ENCODE data around the gene PARD3B. TPM values are rescaled to one million over a fixed set of nuclear protein-coding genes. Genes with fewer than 3 reads are reported as not detected.

The PARD3B gene
- total RNA-seq, 1 experiment from 2014 or later: 2.0 TPM

DNA sequence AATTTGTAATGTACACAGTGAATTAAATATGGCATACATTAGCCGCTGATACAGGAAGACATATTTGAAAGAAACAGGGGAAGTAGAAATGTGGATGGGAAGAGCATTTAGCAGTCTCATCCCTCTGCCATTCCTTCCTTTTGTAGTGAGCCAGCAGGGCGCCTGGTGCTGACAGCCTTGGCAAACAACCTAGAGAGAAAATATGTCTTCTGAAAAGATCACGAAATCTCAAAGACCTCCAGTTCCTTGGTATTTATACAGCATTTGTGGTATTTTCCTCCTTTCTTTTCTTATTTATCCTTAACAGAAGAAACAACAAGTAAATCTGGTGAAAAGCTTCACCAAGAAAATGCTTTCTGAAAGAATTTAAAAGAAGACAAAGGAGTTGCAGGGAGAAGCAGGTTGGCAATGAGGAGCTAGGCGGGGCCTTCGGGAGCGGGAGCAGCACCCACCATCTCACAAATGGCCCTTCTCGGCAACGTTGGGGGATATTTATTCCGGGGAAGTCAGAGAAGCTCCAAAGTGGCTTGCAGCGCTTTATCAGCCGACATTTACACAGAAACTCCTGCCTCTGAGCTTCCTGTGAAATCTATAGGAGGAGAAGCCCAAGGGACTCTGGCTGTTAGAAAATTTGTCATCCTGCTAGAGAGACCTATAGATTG, 731.0 kb downstream of the PARD3B start:
- ATAC-seq (no peak), DNase-seq (ENCODE audit: low read depth, low spot score) (no peak)
- no peaks in the 10 kb centered on the region for H3K79me2 ChIP-seq (ENCODE audit: insufficient read depth, low read length)
- POLR2A ChIA-PET: no interaction called here
- H2AFZ ChIP-seq (ENCODE audit: low read depth, low read length, poor library complexity, severe bottlenecking): no peak overlapping the region
- TF ChIP-seq ZNF274 (IDR thresholded peaks at IDR 0.05; ENCODE audit: low read depth, low read length): no peak
- TF ChIP-seq SRF (IDR thresholded peaks at IDR 0.05; ENCODE audit: low read depth): no peak
- no peak for TF ChIP-seq CEBPB (IDR thresholded peaks at IDR 0.05; ENCODE audit: low read depth)
- TF ChIP-seq YY1 (IDR thresholded peaks at IDR 0.05; ENCODE audit: extremely low read depth, insufficient replicate concordance, low read depth, low read length): no peak
- TF ChIP-seq, protein P1, sequence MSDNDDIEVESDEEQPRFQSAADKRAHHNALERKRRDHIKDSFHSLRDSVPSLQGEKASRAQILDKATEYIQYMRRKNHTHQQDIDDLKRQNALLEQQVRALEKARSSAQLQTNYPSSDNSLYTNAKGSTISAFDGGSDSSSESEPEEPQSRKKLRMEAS (IDR thresholded peaks at IDR 0.05): no peak
- TF ChIP-seq REST (IDR thresholded peaks at IDR 0.05; ENCODE audit: low read depth): no peak
- intact Hi-C loops (cut with micrococcal nuclease): no loop called here
- H3K9ac ChIP-seq (ENCODE audit: low read length): no peak overlapping the region
- H3K36me3 ChIP-seq (ENCODE audit: control insufficient read depth in 1 of 2, insufficient read depth in 2 of 2, low read length in 2 of 2): no peaks in the 10 kb centered on the region
- H3K9me3 ChIP-seq (ENCODE audit: control insufficient read depth in 1 of 2, insufficient read depth in 1 of 2, low read depth in 1 of 2, low read length in 2 of 2): no peaks in the 10 kb centered on the region
- BruUV-seq (replicated peaks): no TSS peak
- H3K4me2 ChIP-seq (ENCODE audit: low read length): no peak overlapping the region
- H3K27me3 ChIP-seq (ENCODE audit: insufficient read depth, low read length): no peaks in the 10 kb centered on the region; the same call in 1 of the 2 replicates
- no peak overlapping the region for H3K27ac ChIP-seq (ENCODE audit: low read depth, low read length)
- CTCF ChIA-PET: no interaction called here
- no peaks in the 10 kb centered on the region for H3K9me2 ChIP-seq (ENCODE audit: insufficient read depth)
- H3K4me1 ChIP-seq (ENCODE audit: control insufficient read depth in 1 of 2, insufficient read depth in 2 of 2, low read length in 2 of 2): no peaks in the 10 kb centered on the region
- RAD21 ChIA-PET (ENCODE audit: low non-redundant PET in 1 of 2, low total read pairs in 2 of 2, uncharacterized antibody in 2 of 2, unreplicated experiment in 2 of 2): no interaction called here
- H4K20me1 ChIP-seq (ENCODE audit: insufficient read depth): no peaks in the 10 kb centered on the region
- no peak overlapping the region for H3K4me3 ChIP-seq (replicated peaks in 1 of 2; ENCODE audit: low read depth in 1 of 2, low read length in 2 of 2)
